GM06990 (cell line): Measurements from ENCODE around the gene PTPRN2.

Experiments
- DNase-seq: peaks from one replicate; pipeline ENCODE4 v3.0.0-alpha.2; 2011; ENCODE audit not compliant: insufficient read length; ENCODE audit errors: extremely low read depth
- H3K27me3 ChIP-seq: replicated peaks from 2 replicates; pipeline ENCODE4 v1.6.0; 2011; ENCODE audit warnings: low read length; ENCODE audit not compliant: control insufficient read depth, insufficient read depth
- H3K36me3 ChIP-seq: 2 replicates; pipeline ENCODE4 v1.5.1; 2011; ENCODE audit warnings: low read length; ENCODE audit not compliant: control insufficient read depth, insufficient read depth
- H3K4me3 ChIP-seq: replicated peaks from 2 replicates; pipeline ENCODE4 v1.5.1; 2011; ENCODE audit warnings: low read depth, mild to moderate bottlenecking, control low read depth, low read length
- CTCF ChIP-seq: IDR thresholded peaks from 2 replicates; pipeline ENCODE4 v1.5.1; 2011; ENCODE audit warnings: low read length, control low read depth, mild to moderate bottlenecking, inconsistent platforms; ENCODE audit not compliant: insufficient read depth, poor library complexity, severe bottlenecking

PTPRN2 gene

GRCh38 chr7:157996359-157997079, 591.1 kb downstream of the PTPRN2 start:
- no peaks in the 10 kb centered on the region for H3K36me3 ChIP-seq
- no peaks in the 10 kb centered on the region for H3K27me3 ChIP-seq
- TF ChIP-seq CTCF: no peak
- no peak overlapping the region for H3K4me3 ChIP-seq
- no peak for DNase-seq

DNA sequence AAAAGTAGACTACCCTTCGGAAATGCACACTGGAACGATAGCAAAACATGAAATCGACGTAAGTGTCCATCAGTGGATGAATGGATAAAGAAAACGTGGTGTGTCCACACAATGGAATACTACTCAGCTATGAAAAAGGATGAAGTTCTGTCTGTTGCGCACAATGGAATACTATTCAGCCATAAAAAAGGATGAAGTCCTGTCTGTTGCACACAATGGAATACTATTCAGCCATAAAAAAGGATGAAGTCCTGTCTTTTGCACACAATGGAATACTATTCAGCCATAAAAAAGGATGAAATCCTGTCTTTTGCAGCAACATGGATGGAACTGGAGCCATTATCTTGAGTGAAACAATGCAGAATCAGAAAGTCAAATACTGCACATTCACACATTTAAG, 591.8 kb downstream of the PTPRN2 start:
- no peak for DNase-seq
- no peak overlapping the region for H3K4me3 ChIP-seq
- no peak for TF ChIP-seq CTCF
- no peaks in the 10 kb centered on the region for H3K27me3 ChIP-seq
- no peaks in the 10 kb centered on the region for H3K36me3 ChIP-seq

GRCh38 chr7:157994319-157994718, 593.3 kb downstream of the PTPRN2 start:
- DNase-seq: no peak
- H3K27me3 ChIP-seq: no peaks in the 10 kb centered on the region
- no peaks in the 10 kb centered on the region for H3K36me3 ChIP-seq
- TF ChIP-seq CTCF: no peak
- H3K4me3 ChIP-seq: no peak overlapping the region

- Histone ChIP-seq H3K36me3 (no peaks in the 10 kb centered on the region), H3K4me3 (no peak overlapping the region), H3K27me3 (no peaks in the 10 kb centered on the region)
- DNase-seq: no peak
- TF ChIP-seq CTCF: no peak
These were observed 594.1 kb downstream of the PTPRN2 start for GRCh38 chr7:157993406-157994105.

DNA sequence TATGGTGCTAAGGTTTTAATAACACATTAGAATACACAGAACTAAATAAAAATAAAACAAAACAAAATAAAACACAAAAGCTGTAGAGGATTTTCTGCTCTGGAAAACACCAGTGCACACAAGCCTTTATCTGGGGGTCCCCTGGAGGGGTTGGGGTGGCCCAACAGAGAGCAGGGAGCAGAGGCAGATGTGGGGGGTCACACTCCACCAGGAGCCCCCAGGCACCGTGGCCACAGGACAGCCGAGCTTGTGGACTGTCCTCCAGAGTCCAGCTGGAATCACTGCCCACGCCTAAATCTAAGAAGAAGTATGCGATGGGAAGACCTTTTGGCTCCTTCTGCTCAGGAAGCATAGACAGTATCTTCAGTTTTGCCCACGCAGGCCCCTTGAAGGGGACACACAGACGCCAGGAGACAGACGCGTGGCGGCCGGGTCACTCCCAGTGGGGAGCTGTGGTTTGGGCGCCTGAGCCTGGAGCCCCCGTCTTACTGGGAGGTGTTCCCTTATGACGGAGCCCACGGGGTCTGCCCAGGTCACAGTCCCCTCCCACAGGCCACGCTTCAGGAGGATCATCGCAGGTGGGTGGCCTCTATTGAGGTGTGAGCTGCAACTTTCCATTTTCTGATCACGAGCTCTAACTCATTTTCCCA, 595.0 kb downstream of the PTPRN2 start:
- Histone ChIP-seq H3K36me3 (no peaks in the 10 kb centered on the region), H3K4me3 (no peak overlapping the region), H3K27me3 (no peaks in the 10 kb centered on the region)
- TF ChIP-seq CTCF: no peak
- no peak for DNase-seq
